Activated T-cell treated with anti-CD3 and anti-CD28 coated beads for 4 hours (primary cell): ENCODE results near the gene PAQR6.

ENCODE experiments used
- DNase-seq: peaks from one replicate; pipeline ENCODE4 v3.0.0-alpha.2; 2020

Gene PAQR6

GRCh38 chr1:156262461-156263287, 14.8 kb upstream of the PAQR6 start:
- no peak for DNase-seq

DNA sequence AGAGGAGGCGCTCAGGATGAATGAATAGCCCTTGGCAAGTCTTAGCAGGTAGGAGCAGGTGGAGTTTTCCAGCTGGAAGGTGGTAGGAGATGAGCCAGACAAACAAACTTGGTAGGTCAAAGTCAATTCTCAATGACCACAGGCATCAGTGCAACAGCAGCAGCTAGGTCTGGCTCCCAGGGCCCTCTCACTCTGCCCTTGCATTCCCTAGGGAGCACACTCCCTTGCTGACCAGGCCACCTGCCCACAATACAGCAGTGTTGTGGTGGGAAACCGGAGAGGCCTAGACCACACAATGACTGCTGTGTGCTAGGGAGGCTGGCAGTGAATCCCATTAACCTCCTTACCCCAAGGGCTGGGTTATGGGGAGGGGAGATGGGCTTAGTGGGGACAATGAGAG, 13.0 kb upstream of the PAQR6 start:
- DNase-seq: no peak

- DNase-seq: no peak
These were observed 11.9 kb upstream of the PAQR6 start for GRCh38 chr1:156259805-156260204.

- DNase-seq: no peak
These were observed 11.0 kb upstream of the PAQR6 start for GRCh38 chr1:156258859-156259258.

DNA sequence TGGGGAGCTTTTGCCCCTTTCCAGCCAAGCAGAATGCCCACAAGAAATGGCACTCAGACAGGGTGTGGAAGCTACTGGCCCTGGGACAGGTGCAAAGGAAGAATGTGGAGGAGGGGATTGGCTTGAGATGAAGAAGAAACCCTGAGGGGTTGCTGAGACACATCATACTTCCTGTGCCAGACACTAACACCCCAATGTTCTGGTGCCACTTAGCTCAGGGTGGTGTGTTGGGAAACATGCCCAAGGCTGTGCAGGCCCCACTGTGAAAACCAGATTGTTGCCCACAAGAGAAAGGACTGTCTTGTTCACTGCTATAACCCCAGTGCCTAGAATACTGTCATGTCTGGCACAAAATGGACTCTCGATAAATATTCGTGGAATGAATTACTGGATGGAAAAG, 9.9 kb upstream of the PAQR6 start:
- no peak for DNase-seq

GRCh38 chr1:156253634-156254033, 5.8 kb upstream of the PAQR6 start:
- DNase-seq: no peak

DNA sequence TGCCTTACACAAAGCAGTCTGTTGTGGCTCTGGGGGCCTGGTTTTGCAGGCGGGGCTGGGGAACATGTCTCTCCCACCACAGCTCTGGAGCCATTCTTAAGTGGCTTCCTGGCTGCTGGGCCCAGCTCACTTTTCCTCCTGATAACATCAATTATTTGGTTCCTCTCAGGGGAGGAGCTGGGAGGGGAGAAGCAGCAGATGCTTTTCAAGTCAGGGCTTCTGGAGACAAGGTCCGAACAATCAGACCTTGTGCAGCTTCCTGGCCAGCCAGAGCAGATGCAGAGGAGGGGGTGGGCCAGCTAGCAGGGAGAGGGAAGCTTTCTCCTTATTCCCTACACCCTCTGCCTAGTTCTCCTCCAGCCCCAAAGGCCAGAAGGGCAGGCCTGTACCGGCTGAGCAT, 3.7 kb upstream of the PAQR6 start:
- DNase-seq: no peak

DNA sequence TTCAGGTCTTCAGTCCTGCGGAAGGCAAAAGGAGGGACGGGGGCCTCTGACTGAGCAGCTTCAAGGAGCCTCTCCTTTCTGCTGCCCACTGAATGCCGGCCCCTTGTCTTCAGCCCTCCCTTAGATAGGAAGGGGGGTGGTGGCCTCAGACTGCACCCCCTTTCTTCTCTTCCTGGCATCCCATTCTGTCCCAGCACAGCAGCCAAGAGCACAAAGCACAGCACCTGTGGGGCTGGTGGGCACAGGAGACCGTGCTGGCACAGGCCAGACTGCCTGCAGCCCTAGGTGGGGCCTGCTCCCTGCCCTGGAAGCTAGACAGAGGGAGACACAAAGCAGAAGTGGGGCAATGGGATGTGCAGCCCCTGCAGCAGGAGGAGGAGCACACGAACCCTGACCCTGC, 1.7 kb upstream of the PAQR6 start:
- no peak for DNase-seq

GRCh38 chr1:156248323-156248683, 447 bp upstream of the PAQR6 start:
- DNase-seq: no peak

- DNase-seq: no peak
These were observed 936 bp downstream of the PAQR6 start for GRCh38 chr1:156246781-156247459.

- no peak for DNase-seq
These were observed 1.5 kb downstream of the PAQR6 start for GRCh38 chr1:156246241-156246780.

- DNase-seq: no peak
These were observed 2.2 kb downstream of the PAQR6 start for GRCh38 chr1:156245451-156246232.

GRCh38 chr1:156244712-156245111, 3.1 kb downstream of the PAQR6 start:
- no peak for DNase-seq

GRCh38 chr1:156244126-156244525, 3.7 kb downstream of the PAQR6 start:
- DNase-seq: no peak

DNA sequence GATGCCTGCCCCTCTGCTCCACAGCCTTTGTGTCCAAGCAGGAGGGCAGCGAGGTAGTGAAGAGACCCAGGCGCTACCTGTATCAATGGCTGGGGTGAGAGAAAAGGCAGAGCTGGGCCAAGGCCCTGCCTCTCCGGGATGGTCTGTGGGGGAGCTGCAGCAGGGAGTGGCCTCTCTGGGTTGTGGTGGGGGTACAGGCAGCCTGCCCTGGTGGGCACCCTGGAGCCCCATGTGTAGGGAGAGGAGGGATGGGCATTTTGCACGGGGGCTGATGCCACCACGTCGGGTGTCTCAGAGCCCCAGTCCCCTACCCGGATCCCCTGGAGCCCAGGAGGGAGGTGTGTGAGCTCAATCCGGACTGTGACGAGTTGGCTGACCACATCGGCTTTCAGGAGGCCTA, 5.1 kb downstream of the PAQR6 start:
- DNase-seq: no peak

DNA sequence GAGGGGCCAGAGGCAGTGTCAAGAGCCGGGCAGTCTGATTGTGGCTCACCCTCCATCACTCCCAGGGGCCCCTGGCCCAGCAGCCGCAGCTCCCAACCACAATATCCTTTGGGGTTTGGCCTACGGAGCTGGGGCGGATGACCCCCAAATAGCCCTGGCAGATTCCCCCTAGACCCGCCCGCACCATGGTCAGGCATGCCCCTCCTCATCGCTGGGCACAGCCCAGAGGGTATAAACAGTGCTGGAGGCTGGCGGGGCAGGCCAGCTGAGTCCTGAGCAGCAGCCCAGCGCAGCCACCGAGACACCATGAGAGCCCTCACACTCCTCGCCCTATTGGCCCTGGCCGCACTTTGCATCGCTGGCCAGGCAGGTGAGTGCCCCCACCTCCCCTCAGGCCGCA, 5.9 kb downstream of the PAQR6 start, which contains the start of gene BGLAP:
Gene BGLAP, plus strand, starts transcription at position 259 of the 400 bp plus-strand sequence. Its CDS starts 48 bp downstream, at position 307.
- no peak for DNase-seq

- no peak for DNase-seq
These were observed 6.5 kb downstream of the PAQR6 start for GRCh38 chr1:156241311-156241811.

- no peak for DNase-seq
These were observed 9.6 kb downstream of the PAQR6 start for GRCh38 chr1:156238248-156238647.

GRCh38 chr1:156236164-156236563, 11.7 kb downstream of the PAQR6 start:
- DNase-seq: no peak

GRCh38 chr1:156233426-156234127, 14.3 kb downstream of the PAQR6 start:
- no peak for DNase-seq

DNA sequence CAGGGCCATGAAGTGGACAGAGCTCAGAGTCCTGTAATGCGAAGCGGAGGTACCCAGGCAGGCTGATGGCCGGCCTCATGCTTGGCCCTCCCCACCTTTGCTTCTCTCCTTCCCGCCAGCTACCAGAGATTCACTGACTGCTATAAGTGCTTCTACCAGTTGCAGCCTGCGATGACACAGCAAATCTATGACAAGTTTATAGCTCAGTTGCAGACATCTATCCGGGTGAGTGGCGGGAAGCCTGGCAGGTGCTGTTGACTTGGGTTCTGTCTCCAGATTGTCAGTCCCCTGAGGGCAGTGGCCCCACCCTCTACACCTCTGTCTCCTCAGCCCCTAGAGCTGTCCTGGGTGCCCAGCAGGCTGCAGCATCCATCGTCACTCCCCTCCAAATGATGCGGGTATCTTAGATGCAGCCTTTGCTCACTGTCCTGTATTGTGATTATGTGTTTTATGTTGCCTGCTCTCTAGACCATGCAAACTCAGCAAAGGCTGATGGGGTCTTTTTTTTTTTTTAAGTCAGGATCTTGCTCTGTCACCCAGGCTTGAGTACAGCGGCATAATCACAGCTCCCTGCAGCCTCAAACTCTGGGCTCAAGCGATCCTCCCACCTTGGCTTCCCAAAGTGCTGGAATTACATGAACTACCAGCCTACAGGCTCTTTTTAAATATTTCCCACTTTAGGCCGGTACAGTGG, 15.5 kb downstream of the PAQR6 start:
- DNase-seq: no peak

- no peak for DNase-seq
These were observed 17.4 kb downstream of the PAQR6 start for GRCh38 chr1:156230473-156230837.
